ENCODE measurements around the gene OXTR. TPM values are rescaled to one million over a fixed set of nuclear protein-coding genes. Genes with fewer than 3 reads are reported as not detected.

Gene OXTR
- total RNA-seq, 2 donors from 2014 or later, result 0.24 to 1.8 TPM

DNA sequence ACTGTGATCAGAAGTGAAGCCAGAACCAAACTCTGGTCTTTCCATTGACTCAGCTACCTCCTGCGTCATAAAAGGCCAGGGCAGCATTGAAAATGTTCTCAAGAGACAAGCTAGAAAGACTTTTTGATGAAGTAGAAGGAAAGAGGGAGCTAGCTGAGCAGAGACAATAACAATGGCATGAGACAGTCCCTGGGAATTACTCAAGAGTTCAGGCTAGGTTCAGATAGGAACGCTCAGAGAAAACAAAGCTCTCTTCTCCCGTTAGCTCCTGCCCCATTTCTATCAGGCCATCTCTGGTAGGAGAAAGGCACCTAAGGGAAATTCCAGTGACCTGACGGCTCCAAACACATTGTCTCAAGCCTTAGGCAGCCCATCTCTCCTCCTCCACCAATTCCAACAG, 7.0 kb upstream of the OXTR start:
- Histone ChIP-seq H3K9ac (ENCODE audit: low read depth in 2 of 2, low read length in 2 of 2) (no peak overlapping the region), H3K27me3 (no peaks in the 10 kb centered on the region), H3K36me3 (no peaks in the 10 kb centered on the region), H3K27ac (no peak overlapping the region), H3K4me1 (no peaks in the 10 kb centered on the region), H3K4me3 (no peak overlapping the region), H3K9me3 (no peaks in the 10 kb centered on the region)
- no peak for DNase-seq
- TF ChIP-seq, protein P1, sequence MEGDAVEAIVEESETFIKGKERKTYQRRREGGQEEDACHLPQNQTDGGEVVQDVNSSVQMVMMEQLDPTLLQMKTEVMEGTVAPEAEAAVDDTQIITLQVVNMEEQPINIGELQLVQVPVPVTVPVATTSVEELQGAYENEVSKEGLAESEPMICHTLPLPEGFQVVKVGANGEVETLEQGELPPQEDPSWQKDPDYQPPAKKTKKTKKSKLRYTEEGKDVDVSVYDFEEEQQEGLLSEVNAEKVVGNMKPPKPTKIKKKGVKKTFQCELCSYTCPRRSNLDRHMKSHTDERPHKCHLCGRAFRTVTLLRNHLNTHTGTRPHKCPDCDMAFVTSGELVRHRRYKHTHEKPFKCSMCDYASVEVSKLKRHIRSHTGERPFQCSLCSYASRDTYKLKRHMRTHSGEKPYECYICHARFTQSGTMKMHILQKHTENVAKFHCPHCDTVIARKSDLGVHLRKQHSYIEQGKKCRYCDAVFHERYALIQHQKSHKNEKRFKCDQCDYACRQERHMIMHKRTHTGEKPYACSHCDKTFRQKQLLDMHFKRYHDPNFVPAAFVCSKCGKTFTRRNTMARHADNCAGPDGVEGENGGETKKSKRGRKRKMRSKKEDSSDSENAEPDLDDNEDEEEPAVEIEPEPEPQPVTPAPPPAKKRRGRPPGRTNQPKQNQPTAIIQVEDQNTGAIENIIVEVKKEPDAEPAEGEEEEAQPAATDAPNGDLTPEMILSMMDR (IDR thresholded peaks at IDR 0.05), result no peak
- intact Hi-C loops (cut with DNase I), result no loop called here

DNA sequence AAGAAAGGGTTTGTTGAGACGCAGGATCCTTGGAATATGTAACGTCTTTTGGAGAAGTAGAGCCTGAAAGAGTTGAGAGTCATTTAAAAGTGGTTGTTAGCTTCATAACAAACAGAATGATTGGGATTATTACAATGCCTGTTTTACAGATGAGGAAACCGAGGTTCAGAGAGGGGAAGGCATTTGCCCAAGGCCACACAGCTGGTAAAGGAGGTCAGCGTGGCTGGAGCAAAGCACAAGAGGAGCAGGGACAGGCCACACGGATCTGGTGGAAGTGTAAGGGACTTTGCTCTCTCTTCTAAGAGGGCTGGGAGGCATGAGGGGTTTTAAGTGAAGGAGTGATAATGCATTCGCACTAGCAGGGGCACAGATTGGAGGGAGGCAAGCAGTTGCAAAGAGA, 6.2 kb upstream of the OXTR start:
- intact Hi-C loops (cut with DNase I), result no loop called here

DNA sequence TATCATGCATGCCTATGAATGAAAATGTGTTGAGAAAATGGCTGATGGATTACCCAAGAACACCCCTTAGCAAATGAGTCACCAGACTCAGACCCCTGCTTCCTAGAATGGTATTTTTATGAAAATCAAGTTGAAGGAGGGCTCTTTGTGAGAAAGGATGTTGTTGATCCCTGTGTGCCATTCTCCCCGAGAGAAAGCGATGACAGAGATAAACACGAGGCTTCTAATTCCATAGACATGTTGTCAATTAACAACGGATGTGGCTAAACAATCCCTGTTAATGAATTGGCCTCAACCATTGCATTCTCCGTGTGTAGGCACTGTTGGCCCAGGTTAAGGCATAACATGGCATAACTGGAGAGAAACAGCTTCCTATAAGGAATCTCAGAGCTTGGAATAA, 5.8 kb upstream of the OXTR start:
- TF ChIP-seq, protein P1 (IDR thresholded peaks at IDR 0.05), result no peak
- H3K36me3 ChIP-seq, result no peaks in the 10 kb centered on the region
- intact Hi-C loops (cut with DNase I), result no loop called here
- H3K4me3 ChIP-seq, result no peak overlapping the region
- no peak for DNase-seq
- H3K9ac ChIP-seq (ENCODE audit: low read depth in 2 of 2, low read length in 2 of 2), result no peak overlapping the region
- peaks cover 4% of the 10 kb centered on the region for H3K27me3 ChIP-seq
- no peaks in the 10 kb centered on the region for H3K4me1 ChIP-seq
- H3K27ac ChIP-seq, result no peak overlapping the region
- H3K9me3 ChIP-seq, result no peaks in the 10 kb centered on the region

More for the DNA sequence above, 6.2 kb upstream of the OXTR start:
- peaks cover 2% of the 10 kb centered on the region for H3K27me3 ChIP-seq
- H3K4me3 ChIP-seq, result no peak overlapping the region
- no peak for DNase-seq
- H3K27ac ChIP-seq, result no peak overlapping the region
- no peak overlapping the region for H3K9ac ChIP-seq (ENCODE audit: low read depth in 2 of 2, low read length in 2 of 2)
- no peaks in the 10 kb centered on the region for H3K4me1 ChIP-seq
- no peaks in the 10 kb centered on the region for H3K9me3 ChIP-seq
- H3K36me3 ChIP-seq, result no peaks in the 10 kb centered on the region
- TF ChIP-seq, protein P1 (IDR thresholded peaks at IDR 0.05), result no peak

DNA sequence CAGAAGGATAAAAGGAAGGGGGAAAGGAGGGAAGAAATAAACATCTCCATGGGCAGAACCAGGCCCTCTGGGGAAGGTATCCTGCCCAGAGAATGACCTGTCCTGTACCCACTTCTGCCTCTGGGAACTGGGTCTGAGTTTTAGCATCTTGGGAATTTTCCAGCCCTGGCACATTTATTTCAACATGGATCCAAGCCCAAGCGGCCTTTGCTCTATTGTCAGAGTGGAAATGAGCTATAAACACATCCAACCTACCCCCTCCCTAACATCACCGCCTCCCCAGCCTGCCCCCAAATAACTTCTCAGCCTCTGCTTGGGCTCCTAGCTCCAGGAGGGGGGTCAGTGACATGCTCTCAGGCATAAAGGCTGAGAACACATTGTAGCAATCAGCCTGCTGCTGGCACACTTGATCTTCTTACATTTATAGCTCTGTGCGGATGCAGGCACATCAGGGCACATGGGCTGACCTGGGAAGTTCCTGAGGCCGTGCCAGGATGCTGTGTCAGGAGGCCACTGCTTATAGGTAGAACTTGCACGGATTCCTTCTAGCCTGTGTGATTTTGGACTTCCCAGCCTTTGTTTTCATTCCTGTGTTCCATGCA, 4.6 kb upstream of the OXTR start:
- Histone ChIP-seq H3K27ac (no peak overlapping the region), H3K4me1 (peaks cover 4% of the 10 kb centered on the region), H3K36me3 (no peaks in the 10 kb centered on the region), H3K9ac (ENCODE audit: low read depth in 2 of 2, low read length in 2 of 2) (no peak overlapping the region), H3K27me3 (peaks cover 7% of the 10 kb centered on the region), H3K9me3 (no peaks in the 10 kb centered on the region), H3K4me3 (no peak overlapping the region)
- intact Hi-C loops (cut with DNase I), result no loop called here
- TF ChIP-seq, protein P1 (IDR thresholded peaks at IDR 0.05), result no peak
- no peak for DNase-seq

DNA sequence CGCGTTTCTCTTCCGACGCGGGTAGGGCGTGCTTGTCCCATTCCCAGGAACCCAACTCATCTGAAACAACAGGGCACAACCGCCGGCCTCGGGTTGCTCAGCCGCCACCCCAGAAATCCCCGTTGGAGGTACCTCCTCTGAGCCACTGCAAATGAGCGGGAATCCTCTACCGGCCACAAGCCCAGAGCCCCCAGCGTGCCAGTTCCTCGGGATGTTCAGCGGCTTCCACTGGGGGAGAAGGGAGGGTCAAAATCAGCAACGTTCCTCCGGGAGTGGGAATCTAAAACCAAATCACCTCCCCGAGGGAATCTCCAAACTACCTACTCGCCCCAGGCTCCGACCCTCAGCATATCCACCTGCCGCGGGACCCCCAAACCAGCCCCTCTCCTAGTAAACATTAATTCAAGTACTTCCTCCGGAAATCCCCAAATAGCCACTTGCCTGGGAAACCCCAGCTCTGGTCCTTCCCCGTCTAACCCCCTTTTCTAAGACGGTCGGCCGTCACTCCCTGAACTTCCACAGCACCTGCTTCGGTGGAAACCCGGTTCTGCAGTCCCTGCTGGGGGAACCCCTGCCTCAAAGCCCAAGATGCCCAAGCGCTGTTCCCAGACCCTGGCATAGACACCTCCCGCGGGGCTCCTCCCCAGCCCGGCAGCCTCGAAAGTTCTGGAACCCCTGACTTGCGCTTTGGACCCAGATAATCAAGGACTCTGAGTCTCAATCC, 887 bp downstream of the OXTR start:
- intact Hi-C loops (cut with DNase I), result no loop called here
- Histone ChIP-seq H3K9me3 (no peaks in the 10 kb centered on the region), H3K27ac (no peak overlapping the region), H3K36me3 (no peaks in the 10 kb centered on the region), H3K27me3 (peaks cover 28% of the 10 kb centered on the region), H3K4me1 (peaks cover 13% of the 10 kb centered on the region), H3K4me3 (peak overlapping the region; percentile 19), H3K9ac (ENCODE audit: low read depth in 2 of 2, low read length in 2 of 2) (no peak overlapping the region)
- TF ChIP-seq, protein P1 (IDR thresholded peaks at IDR 0.05), result no peak
- DNase-seq, result no peak

Measured in colonic mucosa (tissue), 4 donors.